H54 (cell line): Measurements from ENCODE around the gene DDX25.

Experiments used
- DNase-seq: peaks from one replicate; pipeline ENCODE4 v3.0.0; 2011; ENCODE audit warnings: low spot score, mixed read lengths; ENCODE audit not compliant: insufficient read length
- FAIRE-seq: peaks from 3 replicates; lab custom pipeline; 2011; peaks lifted over from hg19 to GRCh38; lab: Jason Lieb, UNC
- POLR2A ChIP-seq: IDR thresholded peaks from 2 replicates; pipeline ENCODE4 v1.6.1; 2011; ENCODE audit warnings: low read depth, mild to moderate bottlenecking, low read length

Gene DDX25

DNA sequence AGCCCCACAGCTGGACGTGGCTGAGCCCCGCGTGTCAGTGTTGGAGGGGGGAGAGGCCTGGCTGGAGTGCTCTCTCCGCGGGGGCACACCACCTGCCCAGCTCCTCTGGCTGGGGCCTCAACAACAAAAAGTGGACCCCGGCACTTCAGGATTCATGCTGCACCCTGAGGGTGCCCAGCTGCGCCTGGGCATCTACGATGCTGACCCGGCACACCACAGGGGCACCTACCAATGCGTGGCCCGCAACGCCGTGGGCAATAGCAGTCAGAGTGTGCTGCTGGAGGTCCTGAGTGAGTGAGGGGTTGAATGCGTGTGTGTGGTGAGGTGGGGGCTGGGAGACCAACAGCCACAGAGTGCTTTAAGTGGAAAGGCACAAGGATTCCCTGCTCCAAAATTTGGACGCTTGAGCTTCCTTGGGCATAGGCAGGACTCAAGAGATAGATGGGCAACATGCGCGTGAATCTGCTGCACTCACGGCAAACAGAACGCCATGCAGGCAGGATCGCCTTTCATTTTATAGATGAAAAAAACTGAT lies 49.2 kb downstream of the DDX25 start:
- FAIRE-seq (no peak), DNase-seq (no peak)
- TF ChIP-seq POLR2A, result no peak

DNA sequence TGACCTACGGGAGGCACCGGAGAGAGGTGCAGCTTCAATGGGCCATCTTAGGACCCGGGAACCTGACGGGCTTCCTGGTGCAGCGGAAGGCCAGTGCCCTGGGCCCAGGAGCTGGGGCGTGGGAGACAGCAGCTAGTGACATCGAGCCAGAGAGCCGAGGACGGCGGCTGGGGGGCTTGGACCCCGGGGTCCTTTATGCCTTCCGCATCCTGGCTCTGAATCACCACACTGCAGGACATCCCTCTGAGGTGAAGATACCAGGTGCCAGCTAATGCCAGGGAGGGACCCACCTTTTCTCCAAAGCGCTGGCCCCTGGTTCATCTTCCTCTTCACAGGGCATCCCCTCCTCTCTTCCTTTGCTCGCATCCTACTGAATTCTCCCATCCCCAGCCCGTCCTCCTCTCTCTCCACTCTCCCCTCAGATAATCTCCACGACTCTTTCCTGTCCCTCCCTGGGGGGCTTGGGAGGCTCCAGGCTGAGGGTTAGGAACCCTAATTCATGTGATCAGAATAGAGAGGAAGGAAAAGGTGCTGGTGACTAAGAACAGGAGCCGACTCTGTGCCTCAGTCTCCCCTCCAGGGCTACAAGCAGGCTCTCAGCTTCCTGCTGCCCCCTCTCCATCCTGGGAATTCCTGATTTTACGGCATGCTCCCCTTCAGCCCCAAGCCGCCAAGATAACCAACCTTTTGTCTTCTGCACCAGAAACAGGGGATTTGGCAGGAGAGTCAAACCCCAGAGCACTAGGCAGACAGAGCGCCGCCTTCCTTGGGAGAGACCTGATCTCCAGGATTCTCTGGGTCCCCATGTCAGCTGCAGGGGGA lies 50.0 kb downstream of the DDX25 start:
- DNase-seq (no peak), FAIRE-seq (no peak)
- TF ChIP-seq POLR2A, result no peak

DNA sequence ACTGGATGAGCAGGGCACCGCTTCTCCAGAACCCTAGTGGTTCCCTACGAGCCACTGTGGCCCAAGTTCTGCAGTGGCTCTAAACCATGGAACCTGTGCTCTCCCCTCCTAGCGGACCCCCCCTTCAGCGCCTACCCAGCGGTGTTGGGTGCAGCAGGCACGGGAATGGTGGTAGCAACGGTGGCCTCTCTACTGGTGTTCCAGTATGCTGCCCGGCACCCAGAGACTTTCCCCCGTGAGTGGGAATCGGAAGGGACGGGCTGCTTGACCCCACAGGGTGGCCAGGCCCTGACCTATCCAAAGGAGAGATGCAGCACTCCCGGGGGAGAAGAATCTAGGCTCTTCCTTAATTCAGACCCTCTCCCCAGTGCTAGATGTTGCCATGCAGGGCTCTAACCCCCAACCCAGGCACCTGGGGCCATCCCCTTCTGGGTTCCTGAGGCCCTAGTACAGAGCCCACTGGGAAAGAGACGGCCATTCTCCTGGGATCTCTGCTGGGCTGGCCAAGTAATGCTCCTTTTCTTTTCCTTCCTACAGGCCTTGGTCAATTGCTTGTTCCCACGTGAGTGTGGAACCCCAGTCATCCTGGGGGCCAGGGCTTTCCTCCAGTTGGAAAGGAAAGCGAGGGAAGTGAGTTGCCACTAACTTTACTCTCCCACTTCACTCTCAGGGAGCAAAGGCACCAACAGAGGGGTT lies 50.8 kb downstream of the DDX25 start:
- FAIRE-seq, result no peak
- no peak for DNase-seq
- TF ChIP-seq POLR2A, result no peak

DNA sequence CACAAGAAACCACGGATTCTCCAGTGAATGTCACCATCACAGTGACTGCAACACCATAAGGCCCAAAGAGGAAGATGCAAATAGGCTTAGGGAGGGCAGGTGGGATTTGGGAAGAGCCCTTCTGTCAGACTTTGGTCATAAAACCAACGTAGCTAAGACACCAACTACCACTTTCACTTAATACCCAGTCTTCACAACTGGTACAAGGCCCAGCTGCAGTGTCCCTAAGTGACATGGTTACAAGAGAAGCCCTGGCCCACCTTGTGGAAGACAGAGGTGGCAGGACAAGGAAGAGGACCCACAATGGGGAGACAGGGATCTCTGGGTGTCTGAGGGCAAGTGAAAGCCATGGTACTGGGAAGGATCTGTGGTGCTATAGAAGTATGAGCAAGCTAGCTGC lies 51.5 kb downstream of the DDX25 start:
- FAIRE-seq (no peak), DNase-seq (no peak)
- TF ChIP-seq POLR2A, result no peak

DNA sequence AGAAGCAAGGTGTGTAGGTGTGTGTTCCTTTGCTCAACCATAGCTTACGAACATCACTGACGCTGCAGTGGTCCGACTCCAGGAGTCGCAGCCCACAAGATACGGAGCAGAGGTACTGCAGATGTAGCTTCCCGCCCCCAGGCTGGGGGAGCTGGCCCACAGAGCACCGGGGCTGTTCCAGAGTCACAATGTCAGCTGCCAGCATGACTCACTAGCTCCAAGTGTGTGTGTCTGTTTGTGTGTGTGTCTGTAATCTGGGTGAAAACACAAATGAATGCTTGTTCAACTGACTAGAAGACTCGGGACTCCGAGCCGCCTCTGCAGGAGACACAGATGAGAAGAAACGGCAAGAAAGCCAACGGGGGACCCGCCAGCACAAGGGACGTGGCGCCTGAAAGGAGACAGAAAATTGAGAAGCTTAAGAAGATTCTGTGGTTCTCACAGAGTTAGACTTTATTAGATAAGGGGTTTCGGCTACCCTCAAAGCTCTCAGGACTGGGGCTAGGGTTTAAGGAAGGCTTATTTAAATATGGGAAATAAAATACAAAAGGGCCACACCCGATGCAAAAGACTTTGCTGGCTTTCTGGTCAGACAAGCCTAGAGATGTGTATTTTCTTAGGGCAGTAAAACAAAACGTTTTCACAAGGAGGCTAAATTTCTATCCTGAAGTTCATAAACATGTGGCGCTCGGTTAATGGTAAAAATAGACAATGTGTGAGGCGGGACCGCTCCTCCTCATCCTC lies 52.3 kb downstream of the DDX25 start:
- no peak for DNase-seq
- FAIRE-seq, result no peak
- no peak for TF ChIP-seq POLR2A

DNA sequence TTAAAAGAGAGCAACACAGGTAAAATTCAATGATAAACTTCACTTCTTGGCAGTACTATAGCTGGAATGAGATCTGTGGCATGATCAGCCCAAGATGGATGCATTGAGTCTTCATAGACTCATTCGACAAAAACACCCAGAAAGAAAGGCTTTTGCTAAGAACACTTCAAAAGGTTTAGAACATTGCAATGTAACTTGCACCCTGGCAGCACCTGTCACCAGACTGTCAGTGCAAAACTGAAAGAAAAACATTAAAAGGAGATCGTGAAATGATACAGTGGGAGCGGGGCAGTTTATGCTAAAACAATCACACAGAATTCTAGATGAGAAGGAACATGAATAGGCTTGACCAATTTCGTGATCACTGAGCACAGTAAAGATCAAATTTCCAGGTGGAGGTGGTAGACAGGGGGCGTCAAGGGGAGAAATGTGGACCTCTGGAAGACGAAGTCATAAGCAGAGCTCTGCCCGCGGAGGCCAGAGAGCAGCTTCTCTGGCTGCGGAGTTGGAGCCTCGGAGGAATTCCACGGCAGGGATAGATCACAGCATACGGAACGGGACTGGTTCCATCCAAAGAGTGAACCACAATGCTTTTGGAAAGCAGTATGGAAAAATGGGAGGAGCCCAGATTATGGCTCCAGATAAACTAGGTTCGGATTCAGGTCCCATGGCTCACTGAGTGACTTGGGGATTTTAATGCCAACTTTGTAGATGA lies 53.5 kb downstream of the DDX25 start:
- DNase-seq (no peak), FAIRE-seq (no peak)
- TF ChIP-seq POLR2A, result no peak

DNA sequence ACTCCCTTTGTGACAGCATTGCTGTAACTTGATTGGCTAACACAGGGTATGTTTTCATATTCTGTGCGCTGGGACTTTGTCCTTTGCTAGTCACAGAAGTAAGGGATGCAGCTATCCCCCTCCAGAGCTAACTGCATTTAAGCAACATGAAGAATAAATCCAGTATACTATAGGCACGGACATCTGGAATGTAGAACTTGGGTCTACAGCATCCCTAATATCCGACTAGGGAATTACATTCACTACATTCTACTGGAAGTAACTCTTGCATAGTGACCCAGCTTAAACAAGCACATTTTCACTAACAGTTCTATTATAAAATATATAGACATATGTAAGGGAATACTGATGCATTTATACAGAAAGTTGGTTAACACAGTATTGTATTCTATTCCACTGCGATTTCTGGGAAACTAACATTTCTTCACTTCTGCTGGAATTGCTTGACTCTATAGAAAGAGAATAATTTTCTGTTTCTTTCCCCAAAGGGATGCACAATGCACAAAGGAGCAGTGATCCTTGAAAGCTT lies 54.6 kb downstream of the DDX25 start:
- no peak for TF ChIP-seq POLR2A
- DNase-seq, result no peak
- no peak for FAIRE-seq

DNA sequence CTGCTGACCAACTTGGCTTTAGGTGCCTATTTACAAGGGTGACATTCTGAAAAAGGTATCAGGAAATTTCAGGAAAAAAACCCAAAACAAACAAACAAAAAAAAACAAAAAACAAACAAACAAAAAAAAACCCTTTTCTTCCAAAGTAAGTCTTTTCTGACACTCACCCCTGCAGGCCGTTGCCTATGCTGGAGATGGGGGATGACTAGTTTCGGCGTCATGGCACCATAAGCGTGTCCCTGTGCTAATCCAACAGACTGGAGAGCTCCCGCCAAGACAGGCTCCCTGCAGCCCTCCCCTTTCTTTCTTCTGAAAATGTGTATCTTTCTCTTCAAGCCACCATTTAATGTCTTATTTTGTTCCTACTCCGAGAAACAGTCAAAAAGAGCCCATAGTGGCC lies 55.2 kb downstream of the DDX25 start:
- FAIRE-seq, result no peak
- no peak for DNase-seq
- TF ChIP-seq POLR2A, result no peak

DNA sequence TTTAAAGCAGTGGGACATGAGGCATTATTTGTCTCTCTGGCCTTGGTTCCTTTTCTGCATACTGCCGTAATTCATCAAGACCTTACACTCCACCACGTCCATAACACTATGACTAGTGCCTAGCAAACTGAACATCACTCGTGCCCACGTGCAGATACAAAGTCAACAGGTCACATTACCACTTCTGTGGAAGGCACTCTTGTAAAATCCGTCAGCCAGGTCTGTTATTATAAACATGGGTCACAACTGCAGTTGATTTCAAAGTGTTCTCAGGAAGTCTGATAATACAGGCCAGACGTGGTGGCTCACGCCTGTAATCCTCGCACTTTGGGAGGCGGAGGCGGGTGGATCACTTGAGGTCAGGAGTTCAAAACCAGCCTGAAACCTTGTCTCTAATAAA lies 55.6 kb downstream of the DDX25 start:
- no peak for DNase-seq
- no peak for FAIRE-seq
- no peak for TF ChIP-seq POLR2A

DNA sequence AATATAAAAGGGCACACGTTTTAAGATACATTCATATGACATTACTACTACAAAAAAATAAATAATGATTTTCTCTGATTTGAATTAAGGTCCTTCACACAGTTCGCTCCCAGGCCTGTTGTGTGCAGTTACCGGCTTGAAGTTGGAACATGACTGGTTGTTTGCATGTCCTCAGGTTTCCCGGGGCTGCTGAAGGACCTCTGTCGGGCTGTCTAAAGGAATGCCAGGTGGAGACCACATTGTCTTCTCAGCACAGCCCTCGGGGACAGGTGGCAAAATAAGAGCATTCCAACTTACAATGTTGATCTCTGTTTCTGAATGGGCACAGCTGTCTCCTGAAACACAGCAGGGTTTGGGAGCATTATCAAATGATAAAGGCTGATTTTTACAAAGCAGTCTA lies 56.5 kb downstream of the DDX25 start:
- DNase-seq (no peak), FAIRE-seq (no peak)
- TF ChIP-seq POLR2A, result no peak

DNA sequence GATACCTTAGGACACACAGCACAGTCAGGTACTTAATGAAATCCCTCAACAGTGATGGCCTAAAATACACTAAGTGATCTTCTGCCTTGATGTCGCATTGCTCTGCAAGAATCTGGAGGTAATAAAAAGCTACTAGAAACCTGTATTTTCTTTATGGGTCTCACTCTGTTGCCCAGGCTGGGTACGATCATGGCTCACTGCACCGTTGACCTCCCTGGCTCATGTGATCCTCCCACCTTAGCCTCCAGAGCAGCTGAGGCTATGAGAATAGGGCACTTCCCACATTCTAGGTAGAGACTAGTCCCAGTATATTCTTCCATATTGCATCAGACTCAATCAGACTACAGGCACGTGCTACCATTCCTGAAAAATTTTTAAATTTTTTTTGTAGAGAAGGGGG lies 63.2 kb downstream of the DDX25 start:
- DNase-seq (no peak), FAIRE-seq (no peak)
- TF ChIP-seq POLR2A, result no peak

DNA sequence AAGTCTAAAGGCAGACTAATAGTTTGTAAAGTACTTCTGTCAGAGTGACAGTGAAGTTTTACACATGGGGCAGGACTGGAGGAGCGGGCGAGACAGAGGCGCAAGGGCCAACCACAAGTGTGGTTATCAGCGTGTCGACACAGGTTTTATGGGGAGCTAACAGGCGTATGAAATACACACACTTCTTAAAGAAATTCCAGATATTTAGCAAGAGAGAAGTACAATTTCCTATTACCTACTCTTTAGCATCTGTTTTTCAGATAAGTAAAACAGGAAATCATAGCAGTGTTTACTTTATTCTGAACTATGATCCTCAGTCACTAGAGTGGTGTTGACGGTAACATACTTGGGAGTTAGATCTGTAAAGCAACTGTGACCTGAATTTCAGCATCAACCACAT lies 64.0 kb downstream of the DDX25 start:
- TF ChIP-seq POLR2A, result no peak
- FAIRE-seq (no peak), DNase-seq (no peak)

DNA sequence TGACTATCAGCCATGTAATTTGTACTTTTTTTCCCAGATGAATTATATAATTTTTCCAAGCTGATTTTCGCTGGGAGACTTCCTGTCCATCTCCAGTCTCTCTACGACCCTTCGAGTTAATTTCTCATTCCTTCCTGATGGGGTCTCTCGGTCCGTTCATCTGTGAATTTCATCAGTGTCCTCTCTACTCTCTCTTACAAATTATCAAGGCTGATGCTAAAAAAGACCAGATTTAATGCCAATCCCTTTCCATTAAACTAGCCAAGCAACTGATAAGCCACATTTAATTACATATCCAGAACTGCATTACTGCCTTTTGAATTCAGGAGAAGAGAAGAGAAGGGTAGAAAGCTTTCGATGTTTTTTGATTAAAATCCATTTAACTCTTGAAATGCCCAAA lies 67.3 kb downstream of the DDX25 start:
- no peak for FAIRE-seq
- no peak for TF ChIP-seq POLR2A
- no peak for DNase-seq

DNA sequence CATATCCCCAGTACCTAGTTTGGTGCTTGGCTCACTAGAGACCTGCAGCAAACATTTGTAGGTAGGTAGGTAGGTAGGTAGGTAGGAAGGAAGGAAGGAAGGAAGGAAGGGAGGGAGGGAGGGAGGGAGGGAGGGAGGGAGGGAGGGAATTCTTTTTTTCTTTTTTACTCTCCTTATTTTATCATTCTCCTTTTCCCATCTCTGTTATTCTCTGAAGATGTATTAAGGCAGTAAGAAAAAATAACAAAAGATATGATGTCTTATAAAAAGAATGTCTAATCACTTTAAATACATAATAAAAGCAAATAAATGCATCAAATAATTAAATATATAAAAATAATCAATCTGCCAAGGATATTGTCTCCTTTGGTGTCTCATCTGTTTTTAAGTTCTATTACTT lies 70.0 kb downstream of the DDX25 start:
- FAIRE-seq, result no peak
- no peak for DNase-seq
- TF ChIP-seq POLR2A, result no peak
